ENCODE data around the gene API5.
"Not testable (repeated sequence)": the region's sequence is repeated elsewhere in the genome, so short reads cannot be mapped to it uniquely, and the experiment has no call there.

Gene API5

GRCh38 chr11:43311791-43312607, at the start of gene API5:
API5 (plus strand) TSS chr11:43311996; CDS start chr11:43312128, 132 bp downstream.
- peak; percentile 93 for DNase-seq

GRCh38 chr11:43267856-43268580, 43.8 kb upstream of the API5 start:
- peak; percentile 25 for DNase-seq

- DNase-seq: no peak
These were observed 43.0 kb upstream of the API5 start for GRCh38 chr11:43268786-43269185.

GRCh38 chr11:43269254-43269918, 42.4 kb upstream of the API5 start:
- peak; percentile 20 for DNase-seq

GRCh38 chr11:43270468-43270867, 41.3 kb upstream of the API5 start:
- no peak for DNase-seq

GRCh38 chr11:43278193-43278956, 33.4 kb upstream of the API5 start:
- no peak for DNase-seq

- DNase-seq: no peak
These were observed 29.0 kb upstream of the API5 start for GRCh38 chr11:43282607-43283440.

GRCh38 chr11:43285826-43286225, 26.0 kb upstream of the API5 start:
- DNase-seq: no peak

GRCh38 chr11:43289368-43289767, 22.4 kb upstream of the API5 start:
- no peak for DNase-seq

GRCh38 chr11:43298397-43298796, 13.4 kb upstream of the API5 start:
- no peak for DNase-seq

GRCh38 chr11:43315966-43316365, 4.2 kb downstream of the API5 start:
- no peak for DNase-seq

- peak; percentile 39 for DNase-seq
These were observed 4.7 kb downstream of the API5 start for GRCh38 chr11:43316451-43316850.

GRCh38 chr11:43327987-43328386, 16.2 kb downstream of the API5 start:
- DNase-seq: no peak

GRCh38 chr11:43328482-43328881, 16.7 kb downstream of the API5 start:
- no peak for DNase-seq

- DNase-seq: no peak
These were observed 29.4 kb downstream of the API5 start for GRCh38 chr11:43341159-43341558.

GRCh38 chr11:43351426-43351825, 39.6 kb downstream of the API5 start:
- DNase-seq: not testable (repeated sequence)

GRCh38 chr11:43354311-43354710, 42.5 kb downstream of the API5 start:
- no peak for DNase-seq

- no peak for DNase-seq
These were observed 44.5 kb downstream of the API5 start for GRCh38 chr11:43356336-43356735.

GRCh38 chr11:43358279-43358800, 46.5 kb downstream of the API5 start:
- DNase-seq: peak; percentile 63

- DNase-seq: peak; percentile 89
These were observed 47.1 kb downstream of the API5 start, which contains the start of gene TTC17 for GRCh38 chr11:43358801-43359421. TTC17 (plus strand) TSS chr11:43358920; CDS start chr11:43358955, 35 bp downstream.

GRCh38 chr11:43359422-43359818, 47.6 kb downstream of the API5 start:
- peak; percentile 17 for DNase-seq

Measured in DMS79 treated with DMSO at 0.1 percent for 48 hours (cell line).